GM12878 (cell line): Measurements from ENCODE around the gene CRYBA1. TPM values are rescaled to one million over a fixed set of nuclear protein-coding genes. Genes with fewer than 3 reads are reported as not detected.

Experiments used
- BACH1 ChIP-seq: fragments of 450-650 bp; IDR thresholded peaks from 2 replicates; pipeline ENCODE4 v1.6.1; 2017; ENCODE audit warnings: mild to moderate bottlenecking, borderline replicate concordance
- BCL11A ChIP-seq: IDR thresholded peaks from 2 replicates; pipeline ENCODE4 v1.6.1; 2011; ENCODE audit warnings: low read depth, low read length
- CHD1 ChIP-seq: IDR thresholded peaks from 2 replicates; pipeline ENCODE4 v1.6.1; 2012; ENCODE audit warnings: low read depth, low read length, improper control_type of control experiment
- CREM ChIP-seq: IDR thresholded peaks from 2 replicates; pipeline ENCODE4 v1.6.1; 2014; ENCODE audit warnings: antibody characterized with exemption, low read depth
- ETV6 ChIP-seq, 2 experiments: fragments of 450-650 bp in 1 of 2; IDR thresholded peaks in 1 of 2; conservative IDR thresholded peaks in 1 of 2; 2 replicates each; pipeline ENCODE4 v1.6.1; 2014; ENCODE audit warnings: antibody characterized with exemption in 1 of 2, borderline replicate concordance in 1 of 2, low read depth in 1 of 2, mild to moderate bottlenecking in 1 of 2, moderate library complexity in 1 of 2
- FOS ChIP-seq: IDR thresholded peaks from 3 replicates; pipeline ENCODE4 v1.6.1; 2011; ENCODE audit warnings: borderline replicate concordance; ENCODE audit not compliant: insufficient read length; ENCODE audit errors: extremely low read depth
- FOXK2 ChIP-seq: fragments of 450-650 bp; IDR thresholded peaks from 2 replicates; pipeline ENCODE4 v1.6.1; 2017; ENCODE audit warnings: mild to moderate bottlenecking, moderate library complexity
- FOXM1 ChIP-seq: IDR thresholded peaks from 2 replicates; pipeline ENCODE4 v1.6.1; 2012; ENCODE audit warnings: low read depth, mild to moderate bottlenecking, inconsistent platforms, low read length, moderate library complexity
- GATAD2B ChIP-seq: fragments of 450-650 bp; conservative IDR thresholded peaks from 2 replicates; pipeline ENCODE4 v1.6.1; 2017; ENCODE audit warnings: low read depth, mild to moderate bottlenecking, moderate library complexity
- LARP7 ChIP-seq: fragments of 450-650 bp; IDR thresholded peaks from 2 replicates; pipeline ENCODE4 v1.6.1; 2017; ENCODE audit warnings: mild to moderate bottlenecking
- NFYA ChIP-seq: IDR thresholded peaks from 2 replicates; pipeline ENCODE4 v1.6.1; 2011; ENCODE audit warnings: low read depth, mild to moderate bottlenecking, low read length, improper control_type of control experiment, borderline replicate concordance
- PAX5 ChIP-seq: IDR thresholded peaks from 2 replicates; pipeline ENCODE4 v1.6.1; 2011; ENCODE audit warnings: low read depth, low read length, borderline replicate concordance
- PAX8 ChIP-seq: fragments of 450-650 bp; IDR thresholded peaks from 2 replicates; pipeline ENCODE4 v1.6.1; 2017; ENCODE audit warnings: mild to moderate bottlenecking, moderate library complexity
- POLR2A ChIP-seq: IDR thresholded peaks from 2 replicates; pipeline ENCODE4 v1.6.1; 2011; ENCODE audit warnings: low read depth, mild to moderate bottlenecking, low read length
- POLR2AphosphoS5 ChIP-seq: IDR thresholded peaks from 2 replicates; pipeline ENCODE4 v1.6.1; 2011; ENCODE audit warnings: mild to moderate bottlenecking, low read length, inconsistent platforms
- RBBP5 ChIP-seq: fragments of 200-600 bp; sonication (generic); conservative IDR thresholded peaks from 2 replicates; pipeline ENCODE4 v1.6.1; 2016
- SMC3 ChIP-seq: IDR thresholded peaks from 2 replicates; pipeline ENCODE4 v1.6.1; 2011; ENCODE audit warnings: low read length, improper control_type of control experiment, borderline replicate concordance
- SREBF1 ChIP-seq: IDR thresholded peaks from 2 replicates; pipeline ENCODE4 v1.6.1; 2012; ENCODE audit warnings: mild to moderate bottlenecking, low read length
- SREBF2 ChIP-seq: IDR thresholded peaks from 2 replicates; pipeline ENCODE4 v1.6.1; 2012; ENCODE audit warnings: mild to moderate bottlenecking, low read length
- SUPT20H ChIP-seq: IDR thresholded peaks from 2 replicates; pipeline ENCODE4 v1.6.1; 2011; ENCODE audit warnings: low read depth, mild to moderate bottlenecking, low read length, moderate library complexity, borderline replicate concordance; ENCODE audit not compliant: control insufficient read depth
- USF2 ChIP-seq: IDR thresholded peaks from 2 replicates; pipeline ENCODE4 v1.6.1; 2011; ENCODE audit warnings: low read depth, low read length, improper control_type of control experiment, borderline replicate concordance
- ZBED1 ChIP-seq: IDR thresholded peaks from 2 replicates; pipeline ENCODE4 v1.6.1; 2016; ENCODE audit warnings: borderline replicate concordance
- polyA plus RNA-seq, 11 experiments: library from polyadenylated mRNA; depleted of rRNA in 4 of 11; unstranded in 6 of 11; stranded (reverse) in 5 of 11; fragments of >200 nt; fragmentation: Nextera tagmentation in 4 of 11; fragmentation: Illumina TruSeq in 1 of 11; extraction: Ambion mirVana in 4 of 11; extraction: Trizol in 1 of 11; gene quantifications; 1 replicate in 1 of 11; 2 replicates in 10 of 11; pipeline versions ENCODE4 v1.2.1 to v1.2.3, GENCODE V29; 2011 to 2016; ENCODE audit warnings: inconsistent platforms in 2 of 11, missing spikeins in 2 of 11, low read depth in 1 of 11
- total RNA-seq, 4 experiments: library from RNA; depleted of rRNA in 3 of 4; stranded (reverse); fragments of >200 nt in 3 of 4; fragmentation: Illumina TruSeq in 1 of 4; extraction: Trizol in 1 of 4; gene quantifications; 2 replicates each; pipeline versions ENCODE4 v1.2.1 to v1.2.3, GENCODE V29; 2013 to 2021
- TF ChIP-seq, protein P1 (sequence below): fragments of 450-650 bp; conservative IDR thresholded peaks from 2 replicates; pipeline ENCODE4 v1.6.1; 2017; ENCODE audit warnings: mild to moderate bottlenecking, moderate library complexity
- TF ChIP-seq, protein P2 (sequence below): fragments of 450-650 bp; IDR thresholded peaks from 2 replicates; pipeline ENCODE4 v1.6.1; 2018; ENCODE audit warnings: mild to moderate bottlenecking, low read depth, moderate library complexity; ENCODE audit not compliant: partially characterized antibody
- TF ChIP-seq, protein P3 (sequence below): fragments of 450-650 bp; IDR thresholded peaks from 2 replicates; pipeline ENCODE4 v1.6.1; 2017; ENCODE audit warnings: mild to moderate bottlenecking

The CRYBA1 gene
- total and polyA plus RNA-seq, 10 of the 15 experiments (the other 5 are each of a cell fraction or from before 2014, with no cell fraction given): not detected

DNA sequence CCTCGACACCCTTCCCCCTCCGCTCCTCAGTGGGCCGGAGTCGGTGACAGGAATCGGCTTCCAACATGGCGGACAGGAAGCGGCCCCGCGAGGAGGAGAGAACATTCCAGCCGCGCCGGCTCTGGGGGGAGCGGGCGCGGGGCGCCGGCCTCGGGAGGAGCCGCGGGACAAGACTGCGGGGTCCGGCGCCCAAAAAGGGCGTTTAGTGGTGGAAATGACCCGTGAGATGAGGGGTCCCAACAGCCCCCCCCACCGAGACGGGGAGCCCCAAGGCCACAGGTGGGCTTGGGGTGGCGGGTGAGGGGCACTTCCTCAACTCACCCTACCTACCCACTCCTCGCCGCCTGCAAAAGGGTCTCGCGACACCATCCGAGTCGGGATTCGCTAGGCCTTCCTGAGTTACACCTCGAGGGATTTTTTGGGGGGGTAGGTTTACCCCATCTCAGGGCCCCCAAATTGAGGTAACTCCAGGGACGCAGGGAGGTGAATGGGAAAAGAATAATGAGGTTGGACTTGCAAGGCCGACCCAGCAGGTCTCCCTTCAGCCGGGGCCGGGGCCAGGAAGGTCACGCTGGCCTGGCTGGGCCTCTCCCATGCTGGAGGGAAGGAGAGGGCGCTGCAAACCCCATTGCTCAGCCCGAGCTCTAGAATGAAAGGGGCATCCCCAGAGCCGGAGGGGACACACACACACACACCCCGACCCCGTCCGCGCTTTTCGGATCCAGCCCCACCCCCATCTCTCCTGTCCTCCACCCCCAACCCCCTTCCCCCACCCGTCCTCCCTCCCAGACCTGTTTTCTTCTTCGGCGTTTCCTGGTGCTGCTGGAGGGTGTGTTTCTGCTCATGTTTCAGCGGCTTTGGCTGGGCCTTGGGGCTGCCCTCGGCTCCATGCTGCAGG lies 46.6 kb downstream of the CRYBA1 start (continued):
- TF ChIP-seq, protein P1, sequence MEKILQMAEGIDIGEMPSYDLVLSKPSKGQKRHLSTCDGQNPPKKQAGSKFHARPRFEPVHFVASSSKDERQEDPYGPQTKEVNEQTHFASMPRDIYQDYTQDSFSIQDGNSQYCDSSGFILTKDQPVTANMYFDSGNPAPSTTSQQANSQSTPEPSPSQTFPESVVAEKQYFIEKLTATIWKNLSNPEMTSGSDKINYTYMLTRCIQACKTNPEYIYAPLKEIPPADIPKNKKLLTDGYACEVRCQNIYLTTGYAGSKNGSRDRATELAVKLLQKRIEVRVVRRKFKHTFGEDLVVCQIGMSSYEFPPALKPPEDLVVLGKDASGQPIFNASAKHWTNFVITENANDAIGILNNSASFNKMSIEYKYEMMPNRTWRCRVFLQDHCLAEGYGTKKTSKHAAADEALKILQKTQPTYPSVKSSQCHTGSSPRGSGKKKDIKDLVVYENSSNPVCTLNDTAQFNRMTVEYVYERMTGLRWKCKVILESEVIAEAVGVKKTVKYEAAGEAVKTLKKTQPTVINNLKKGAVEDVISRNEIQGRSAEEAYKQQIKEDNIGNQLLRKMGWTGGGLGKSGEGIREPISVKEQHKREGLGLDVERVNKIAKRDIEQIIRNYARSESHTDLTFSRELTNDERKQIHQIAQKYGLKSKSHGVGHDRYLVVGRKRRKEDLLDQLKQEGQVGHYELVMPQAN: peak; percentile 37
- TF ChIP-seq BCL11A: no peak
- TF ChIP-seq POLR2AphosphoS5: no peak; the same call in 1 of the 2 replicates
- no peak for TF ChIP-seq LARP7
- no peak for TF ChIP-seq NFYA
- no peak for TF ChIP-seq RBBP5
- no peak for TF ChIP-seq SUPT20H
- TF ChIP-seq SREBF2: no peak
- no peak for TF ChIP-seq FOXK2
- TF ChIP-seq SREBF1: no peak
- TF ChIP-seq ETV6 (conservative IDR thresholded peaks at IDR 0.05 in 1 of 2, IDR thresholded peaks at IDR 0.05 in 1 of 2; ENCODE audit: borderline replicate concordance in 1 of 2, low read depth in 1 of 2): no peak
- TF ChIP-seq, protein P2, sequence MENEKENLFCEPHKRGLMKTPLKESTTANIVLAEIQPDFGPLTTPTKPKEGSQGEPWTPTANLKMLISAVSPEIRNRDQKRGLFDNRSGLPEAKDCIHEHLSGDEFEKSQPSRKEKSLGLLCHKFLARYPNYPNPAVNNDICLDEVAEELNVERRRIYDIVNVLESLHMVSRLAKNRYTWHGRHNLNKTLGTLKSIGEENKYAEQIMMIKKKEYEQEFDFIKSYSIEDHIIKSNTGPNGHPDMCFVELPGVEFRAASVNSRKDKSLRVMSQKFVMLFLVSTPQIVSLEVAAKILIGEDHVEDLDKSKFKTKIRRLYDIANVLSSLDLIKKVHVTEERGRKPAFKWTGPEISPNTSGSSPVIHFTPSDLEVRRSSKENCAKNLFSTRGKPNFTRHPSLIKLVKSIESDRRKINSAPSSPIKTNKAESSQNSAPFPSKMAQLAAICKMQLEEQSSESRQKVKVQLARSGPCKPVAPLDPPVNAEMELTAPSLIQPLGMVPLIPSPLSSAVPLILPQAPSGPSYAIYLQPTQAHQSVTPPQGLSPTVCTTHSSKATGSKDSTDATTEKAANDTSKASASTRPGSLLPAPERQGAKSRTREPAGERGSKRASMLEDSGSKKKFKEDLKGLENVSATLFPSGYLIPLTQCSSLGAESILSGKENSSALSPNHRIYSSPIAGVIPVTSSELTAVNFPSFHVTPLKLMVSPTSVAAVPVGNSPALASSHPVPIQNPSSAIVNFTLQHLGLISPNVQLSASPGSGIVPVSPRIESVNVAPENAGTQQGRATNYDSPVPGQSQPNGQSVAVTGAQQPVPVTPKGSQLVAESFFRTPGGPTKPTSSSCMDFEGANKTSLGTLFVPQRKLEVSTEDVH: no peak
- peak; percentile 10; the same call in 1 of the 2 replicates for TF ChIP-seq POLR2A
- TF ChIP-seq ZBED1: no peak
- no peak for TF ChIP-seq FOS
- no peak for TF ChIP-seq FOXM1
- TF ChIP-seq, protein P3, sequence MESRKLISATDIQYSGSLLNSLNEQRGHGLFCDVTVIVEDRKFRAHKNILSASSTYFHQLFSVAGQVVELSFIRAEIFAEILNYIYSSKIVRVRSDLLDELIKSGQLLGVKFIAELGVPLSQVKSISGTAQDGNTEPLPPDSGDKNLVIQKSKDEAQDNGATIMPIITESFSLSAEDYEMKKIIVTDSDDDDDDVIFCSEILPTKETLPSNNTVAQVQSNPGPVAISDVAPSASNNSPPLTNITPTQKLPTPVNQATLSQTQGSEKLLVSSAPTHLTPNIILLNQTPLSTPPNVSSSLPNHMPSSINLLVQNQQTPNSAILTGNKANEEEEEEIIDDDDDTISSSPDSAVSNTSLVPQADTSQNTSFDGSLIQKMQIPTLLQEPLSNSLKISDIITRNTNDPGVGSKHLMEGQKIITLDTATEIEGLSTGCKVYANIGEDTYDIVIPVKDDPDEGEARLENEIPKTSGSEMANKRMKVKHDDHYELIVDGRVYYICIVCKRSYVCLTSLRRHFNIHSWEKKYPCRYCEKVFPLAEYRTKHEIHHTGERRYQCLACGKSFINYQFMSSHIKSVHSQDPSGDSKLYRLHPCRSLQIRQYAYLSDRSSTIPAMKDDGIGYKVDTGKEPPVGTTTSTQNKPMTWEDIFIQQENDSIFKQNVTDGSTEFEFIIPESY: no peak
- peak; percentile 34; the same call in 1 of the 2 replicates for TF ChIP-seq BACH1
- no peak for TF ChIP-seq USF2
- TF ChIP-seq CREM: no peak
- peak; percentile 76 for TF ChIP-seq GATAD2B
- no peak for TF ChIP-seq PAX5
- no peak for TF ChIP-seq CHD1
- TF ChIP-seq SMC3: no peak
- TF ChIP-seq PAX8: no peak
